ENCODE results near the gene OR1I1.

The OR1I1 gene

DNA sequence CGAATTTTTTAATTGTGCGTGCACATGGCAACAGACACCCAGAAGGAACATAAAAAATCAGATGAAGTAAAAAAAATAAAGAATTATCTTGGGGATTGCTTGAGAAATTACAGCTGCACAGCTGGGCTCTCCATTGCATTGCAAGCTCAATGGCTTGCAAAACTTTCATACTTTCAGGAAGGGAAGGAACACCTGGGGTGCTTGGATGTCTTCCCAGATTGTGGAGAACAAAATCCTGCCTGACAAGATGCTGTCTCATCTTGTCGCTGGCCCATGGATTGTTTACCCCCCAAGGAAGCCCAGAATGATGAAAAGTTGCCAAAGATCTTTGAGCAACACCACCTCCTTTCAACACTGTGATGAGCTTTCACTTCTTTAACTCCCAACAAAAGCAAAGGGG, 43.7 kb upstream of the OR1I1 start:
- Histone ChIP-seq H3K27me3 (ENCODE audit: low read length) (no peaks in the 10 kb centered on the region), H3K27ac (ENCODE audit: low read depth, low read length) (no peak overlapping the region), H3K9ac (ENCODE audit: low read length) (no peak overlapping the region), H3F3A (ENCODE audit: insufficient read depth) (no peaks in the 10 kb centered on the region), H2AFZ (ENCODE audit: low read depth, low read length, severe bottlenecking) (no peak overlapping the region), H4K20me1 (ENCODE audit: low read depth, low read length) (no peaks in the 10 kb centered on the region), H3K9me3 (ENCODE audit: insufficient read depth, low read length) (no peaks in the 10 kb centered on the region), H3K4me2 (ENCODE audit: low read depth, low read length, poor library complexity, severe bottlenecking) (no peak overlapping the region), H3K79me2 (ENCODE audit: insufficient read depth, low read length) (no peaks in the 10 kb centered on the region), H3K9me2 (replicated peaks; ENCODE audit: insufficient read depth, low read length) (no peaks in the 10 kb centered on the region), H3K36me3 (ENCODE audit: low read length) (no peaks in the 10 kb centered on the region), H3K4me3 (ENCODE audit: insufficient read depth, low read length, poor library complexity, severe bottlenecking) (no peak overlapping the region)
- no peak for TF ChIP-seq EZH2phosphoT487 (conservative IDR thresholded peaks at IDR 0.05; ENCODE audit: low read length)
- TF ChIP-seq, protein P1, sequence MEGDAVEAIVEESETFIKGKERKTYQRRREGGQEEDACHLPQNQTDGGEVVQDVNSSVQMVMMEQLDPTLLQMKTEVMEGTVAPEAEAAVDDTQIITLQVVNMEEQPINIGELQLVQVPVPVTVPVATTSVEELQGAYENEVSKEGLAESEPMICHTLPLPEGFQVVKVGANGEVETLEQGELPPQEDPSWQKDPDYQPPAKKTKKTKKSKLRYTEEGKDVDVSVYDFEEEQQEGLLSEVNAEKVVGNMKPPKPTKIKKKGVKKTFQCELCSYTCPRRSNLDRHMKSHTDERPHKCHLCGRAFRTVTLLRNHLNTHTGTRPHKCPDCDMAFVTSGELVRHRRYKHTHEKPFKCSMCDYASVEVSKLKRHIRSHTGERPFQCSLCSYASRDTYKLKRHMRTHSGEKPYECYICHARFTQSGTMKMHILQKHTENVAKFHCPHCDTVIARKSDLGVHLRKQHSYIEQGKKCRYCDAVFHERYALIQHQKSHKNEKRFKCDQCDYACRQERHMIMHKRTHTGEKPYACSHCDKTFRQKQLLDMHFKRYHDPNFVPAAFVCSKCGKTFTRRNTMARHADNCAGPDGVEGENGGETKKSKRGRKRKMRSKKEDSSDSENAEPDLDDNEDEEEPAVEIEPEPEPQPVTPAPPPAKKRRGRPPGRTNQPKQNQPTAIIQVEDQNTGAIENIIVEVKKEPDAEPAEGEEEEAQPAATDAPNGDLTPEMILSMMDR (IDR thresholded peaks at IDR 0.05; ENCODE audit: insufficient read depth, low read length, poor library complexity, severe bottlenecking) = no peak

GRCh38 chr19:15042003-15042402, 40.0 kb upstream of the OR1I1 start:
- H3K27ac ChIP-seq (ENCODE audit: low read depth, low read length) = no peak overlapping the region
- H3F3A ChIP-seq (ENCODE audit: insufficient read depth) = no peaks in the 10 kb centered on the region
- H4K20me1 ChIP-seq (ENCODE audit: low read depth, low read length) = no peaks in the 10 kb centered on the region
- H3K4me2 ChIP-seq (ENCODE audit: low read depth, low read length, poor library complexity, severe bottlenecking) = no peak overlapping the region
- H3K27me3 ChIP-seq (ENCODE audit: low read length) = no peaks in the 10 kb centered on the region
- H3K9me2 ChIP-seq (replicated peaks; ENCODE audit: insufficient read depth, low read length) = no peaks in the 10 kb centered on the region
- H3K79me2 ChIP-seq (ENCODE audit: insufficient read depth, low read length) = no peaks in the 10 kb centered on the region
- TF ChIP-seq, protein P1 (IDR thresholded peaks at IDR 0.05; ENCODE audit: insufficient read depth, low read length, poor library complexity, severe bottlenecking) = no peak
- no peak for TF ChIP-seq EZH2phosphoT487 (conservative IDR thresholded peaks at IDR 0.05; ENCODE audit: low read length)
- H3K4me3 ChIP-seq (ENCODE audit: insufficient read depth, low read length, poor library complexity, severe bottlenecking) = no peak overlapping the region
- no peak overlapping the region for H3K9ac ChIP-seq (ENCODE audit: low read length)
- H3K36me3 ChIP-seq (ENCODE audit: low read length) = no peaks in the 10 kb centered on the region
- H2AFZ ChIP-seq (ENCODE audit: low read depth, low read length, severe bottlenecking) = no peak overlapping the region
- no peaks in the 10 kb centered on the region for H3K9me3 ChIP-seq (ENCODE audit: insufficient read depth, low read length)

DNA sequence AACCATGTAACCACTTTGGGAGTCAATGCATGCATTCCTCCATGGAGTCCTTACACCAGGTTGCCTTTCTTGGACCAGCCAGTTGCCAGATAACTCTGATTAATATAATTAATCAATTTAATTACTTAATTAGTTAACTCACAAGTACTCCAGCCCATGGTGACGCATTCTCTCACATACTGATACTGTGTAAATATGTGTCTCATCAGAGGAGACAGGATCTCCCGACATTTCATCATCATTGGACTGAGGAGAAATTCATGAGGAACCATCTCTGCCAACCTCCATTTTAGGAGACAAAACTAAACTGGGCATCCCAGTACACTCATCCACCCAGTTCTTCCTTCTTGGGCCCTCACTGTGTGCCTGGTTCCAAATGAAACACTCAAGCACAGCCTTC, 39.2 kb upstream of the OR1I1 start:
- Histone ChIP-seq H4K20me1 (ENCODE audit: low read depth, low read length) (no peaks in the 10 kb centered on the region), H3K9ac (ENCODE audit: low read length) (no peak overlapping the region), H3K27ac (ENCODE audit: low read depth, low read length) (no peak overlapping the region), H2AFZ (ENCODE audit: low read depth, low read length, severe bottlenecking) (no peak overlapping the region), H3K4me3 (ENCODE audit: insufficient read depth, low read length, poor library complexity, severe bottlenecking) (no peak overlapping the region), H3K36me3 (ENCODE audit: low read length) (no peaks in the 10 kb centered on the region), H3K9me2 (replicated peaks; ENCODE audit: insufficient read depth, low read length) (no peaks in the 10 kb centered on the region), H3K4me2 (ENCODE audit: low read depth, low read length, poor library complexity, severe bottlenecking) (no peak overlapping the region), H3F3A (ENCODE audit: insufficient read depth) (no peaks in the 10 kb centered on the region), H3K9me3 (ENCODE audit: insufficient read depth, low read length) (no peaks in the 10 kb centered on the region), H3K79me2 (ENCODE audit: insufficient read depth, low read length) (no peaks in the 10 kb centered on the region), H3K27me3 (ENCODE audit: low read length) (no peaks in the 10 kb centered on the region)
- no peak for TF ChIP-seq EZH2phosphoT487 (conservative IDR thresholded peaks at IDR 0.05; ENCODE audit: low read length)
- TF ChIP-seq, protein P1 (IDR thresholded peaks at IDR 0.05; ENCODE audit: insufficient read depth, low read length, poor library complexity, severe bottlenecking) = no peak

Measured in SU-DHL-6 (cell line).